Subcutaneous preadipocyte (primary cell): ENCODE measurements around the gene KIF1C. TPM values are rescaled to one million over a fixed set of nuclear protein-coding genes. Genes with fewer than 3 reads are reported as not detected.

Experiments
- small RNA-seq: library from RNA; depleted of rRNA; stranded (forward); fragments of <200 nt; gene quantifications from one replicate; pipeline ENCODE3, GENCODE V24; 2012
- total RNA-seq: library from RNA; depleted of rRNA; stranded (reverse); fragments of >200 nt; gene quantifications from 2 replicates; pipeline ENCODE4 v1.2.3, GENCODE V29; 2012

KIF1C gene
- 38.6 and 50.8 TPM in 2 replicates for total RNA-seq

GRCh38 chr17:4997302-4998026 is at the start of gene KIF1C, which contains the start of gene INCA1:
TSS of gene KIF1C (plus strand) at chr17:4997950. CDS start at chr17:5000247, 2,297 bp downstream.
TSS of gene INCA1 (minus strand) at chr17:4997522. CDS start at chr17:4994437, 3,085 bp downstream.

GRCh38 chr17:4948166-4948930 is 49.4 kb upstream of the KIF1C start, which contains the start of gene PFN1:
TSS of gene PFN1 (minus strand) at chr17:4948530. CDS start at chr17:4948394, 136 bp downstream.

GRCh38 chr17:4950746-4951204 is 47.0 kb upstream of the KIF1C start, which contains the start of gene ENO3:
TSS of gene ENO3 (plus strand) at chr17:4951119. CDS start at chr17:4951830, 711 bp downstream.

GRCh38 chr17:4967539-4968485 is 29.9 kb upstream of the KIF1C start, which contains the start of gene SPAG7:
TSS of gene SPAG7 (minus strand) at chr17:4967817. CDS start at chr17:4967804, 13 bp downstream.

GRCh38 chr17:4986951-4987766 is 10.6 kb upstream of the KIF1C start, which contains the start of gene CAMTA2:
TSS of gene CAMTA2 (minus strand) at chr17:4987675. CDS start at chr17:4986222, 1,453 bp downstream.

GRCh38 chr17:5035315-5035714 is 37.6 kb downstream of the KIF1C start, which contains the start of gene SLC52A1:
TSS of gene SLC52A1 (minus strand) at chr17:5035426. CDS start at chr17:5034606, 820 bp downstream.

Small RNA genes within 50 kb of the gene (small RNA-seq; reads per million reads assigned to genes)
- not detected for gene MIR6864
- gene MIR6865 = 0.22 reads per million

Other genes with a start within 250 kb of the KIF1C start
- not detected in 2 replicates for gene TM4SF5, start 226.1 kb upstream of the KIF1C start, total RNA-seq
- gene VMO1, start 211.6 kb upstream of the KIF1C start, total RNA-seq = 0.59 TPM in 1 of 2 replicates, not detected in the other
- gene GLTPD2, start 209.0 kb upstream of the KIF1C start, total RNA-seq = 0.37 TPM in 1 of 2 replicates, not detected in the other
- gene PSMB6, start 201.8 kb upstream of the KIF1C start, total RNA-seq = 111 and 116 TPM in 2 replicates
- 17.6 and 18.2 TPM in 2 replicates for gene PLD2, start 190.8 kb upstream of the KIF1C start, total RNA-seq
- gene MINK1, start 164.6 kb upstream of the KIF1C start, total RNA-seq = 32.0 and 37.3 TPM in 2 replicates
- 0.37 and 0.59 TPM in 2 replicates for gene C17orf107, start 98.4 kb upstream of the KIF1C start, total RNA-seq
- gene CHRNE, start 94.9 kb upstream of the KIF1C start, total RNA-seq = 0.37 TPM in 1 of 2 replicates, not detected in the other
- gene GP1BA, start 65.7 kb upstream of the KIF1C start, total RNA-seq = not detected in 2 replicates
- gene SLC25A11, start 57.9 kb upstream of the KIF1C start, total RNA-seq = 50.0 and 50.2 TPM in 2 replicates
- gene RNF167, start 57.7 kb upstream of the KIF1C start, total RNA-seq = 29.4 and 29.9 TPM in 2 replicates
- gene PFN1, start 49.4 kb upstream of the KIF1C start, total RNA-seq = 412 and 494 TPM in 2 replicates
- gene ENO3, start 46.8 kb upstream of the KIF1C start, total RNA-seq = 1.1 and 1.6 TPM in 2 replicates
- gene SPAG7, start 30.1 kb upstream of the KIF1C start, total RNA-seq = 30.1 and 37.5 TPM in 2 replicates
- gene CAMTA2, start 10.3 kb upstream of the KIF1C start, total RNA-seq = 10.3 and 20.3 TPM in 2 replicates
- 0.37 TPM in 1 of 2 replicates, not detected in the other for gene INCA1, start 428 bp upstream of the KIF1C start, total RNA-seq
- under 0.01 TPM in 1 of 2 replicates, not detected in the other for gene SLC52A1, start 37.5 kb downstream of the KIF1C start, total RNA-seq
- gene ZFP3, start 80.5 kb downstream of the KIF1C start, total RNA-seq = 1.5 and 2.0 TPM in 2 replicates
- gene ZNF232, start 113.9 kb downstream of the KIF1C start, total RNA-seq = 7.2 and 7.3 TPM in 2 replicates
- not detected in 2 replicates for gene USP6, start 118.1 kb downstream of the KIF1C start, total RNA-seq
- 5.1 and 6.6 TPM in 2 replicates for gene ZNF594, start 193.9 kb downstream of the KIF1C start, total RNA-seq
- not detected in 2 replicates for gene SCIMP, start 236.9 kb downstream of the KIF1C start, total RNA-seq